Measurements from ENCODE around the gene DONSON.

- no peak for TF ChIP-seq CTCF (IDR thresholded peaks at IDR 0.05)
- TF ChIP-seq POLR2A (IDR thresholded peaks at IDR 0.05) = no peak
These were observed 47.8 kb downstream of the DONSON start for GRCh38 chr21:33540711-33541104.

Measured in body of pancreas (tissue), 4 donors.